ENCODE results near the gene LMX1A. TPM values are rescaled to one million over a fixed set of nuclear protein-coding genes. Genes with fewer than 3 reads are reported as not detected.

Gene LMX1A
- polyA plus RNA-seq, 1 donor from 2014 or later = 0.47 TPM

- Histone ChIP-seq H2AFZ (ENCODE audit: low read depth, low read length) (no peak overlapping the region), H3K27ac (ENCODE audit: low read length) (no peak overlapping the region)
These were observed 193.8 kb downstream of the LMX1A start for GRCh38 chr1:165162671-165163241.

GRCh38 chr1:165161130-165161529 is 195.4 kb downstream of the LMX1A start:
- TF ChIP-seq RAD21 (conservative IDR thresholded peaks at IDR 0.05) (no peak), TAF1 (IDR thresholded peaks at IDR 0.05; ENCODE audit: low read depth) (no peak), EP300 (conservative IDR thresholded peaks at IDR 0.05; ENCODE audit: poor library complexity, severe bottlenecking) (no peak), CTCF (IDR thresholded peaks at IDR 0.05; ENCODE audit: poor library complexity, severe bottlenecking) (no peak), POLR2AphosphoS5 (IDR thresholded peaks at IDR 0.05) (no peak), EZH2 (IDR thresholded peaks at IDR 0.05; ENCODE audit: borderline replicate concordance, insufficient read depth, low read length, poor library complexity, severe bottlenecking) (no peak)
- Histone ChIP-seq H3K36me3 (ENCODE audit: insufficient read depth, low read length) (no peaks in the 10 kb centered on the region), H3K9me2 (ENCODE audit: insufficient read depth, low read length) (no peaks in the 10 kb centered on the region), H3K4me2 (ENCODE audit: low read length) (no peak overlapping the region), H3K9me3 (ENCODE audit: low read length) (no peaks in the 10 kb centered on the region), H3K27ac (ENCODE audit: low read length) (no peak overlapping the region), H2AFZ (ENCODE audit: low read depth, low read length) (no peak overlapping the region), H3K9ac (ENCODE audit: low read length) (no peak overlapping the region), H3K4me3 (ENCODE audit: low read length) (no peak overlapping the region), H4K20me1 (ENCODE audit: insufficient read depth) (no peaks in the 10 kb centered on the region), H3K27me3 (ENCODE audit: insufficient read depth, low read depth, low read length) (no peaks in the 10 kb centered on the region), H3K79me2 (replicated peaks; ENCODE audit: insufficient read depth, low read length) (no peaks in the 10 kb centered on the region), H3F3A (ENCODE audit: insufficient read depth, low read length, poor library complexity, severe bottlenecking) (no peaks in the 10 kb centered on the region)

More at GRCh38 chr1:165162671-165163241, 193.8 kb downstream of the LMX1A start:
- no peak for TF ChIP-seq REST (IDR thresholded peaks at IDR 0.05; ENCODE audit: borderline replicate concordance)
- Histone ChIP-seq H3K9ac (ENCODE audit: low read length) (no peak overlapping the region), H3K27me3 (ENCODE audit: insufficient read depth, low read depth, low read length) (no peaks in the 10 kb centered on the region), H3K4me2 (ENCODE audit: low read length) (no peak overlapping the region), H3K9me2 (ENCODE audit: insufficient read depth, low read length) (no peaks in the 10 kb centered on the region), H4K20me1 (ENCODE audit: insufficient read depth) (no peaks in the 10 kb centered on the region), H3K9me3 (ENCODE audit: low read length) (no peaks in the 10 kb centered on the region), H3K4me3 (ENCODE audit: low read length) (no peak overlapping the region), H3F3A (ENCODE audit: insufficient read depth, low read length, poor library complexity, severe bottlenecking) (no peaks in the 10 kb centered on the region), H3K79me2 (replicated peaks; ENCODE audit: insufficient read depth, low read length) (no peaks in the 10 kb centered on the region), H3K36me3 (ENCODE audit: insufficient read depth, low read length) (no peaks in the 10 kb centered on the region)

GRCh38 chr1:165153182-165153581 is 203.3 kb downstream of the LMX1A start:
- TF ChIP-seq TAF1 (IDR thresholded peaks at IDR 0.05; ENCODE audit: low read depth) (no peak), SMC3 (conservative IDR thresholded peaks at IDR 0.05; ENCODE audit: poor library complexity) (no peak), REST (IDR thresholded peaks at IDR 0.05; ENCODE audit: borderline replicate concordance) (no peak), MXI1 (conservative IDR thresholded peaks at IDR 0.05; ENCODE audit: poor library complexity, severe bottlenecking) (no peak), EP300 (conservative IDR thresholded peaks at IDR 0.05; ENCODE audit: poor library complexity, severe bottlenecking) (no peak), POLR2AphosphoS5 (IDR thresholded peaks at IDR 0.05) (no peak), CTCF (IDR thresholded peaks at IDR 0.05; ENCODE audit: poor library complexity, severe bottlenecking) (no peak), RAD21 (conservative IDR thresholded peaks at IDR 0.05) (no peak), EZH2 (IDR thresholded peaks at IDR 0.05; ENCODE audit: borderline replicate concordance, insufficient read depth, low read length, poor library complexity, severe bottlenecking) (no peak)
- Histone ChIP-seq H4K20me1 (ENCODE audit: insufficient read depth) (no peaks in the 10 kb centered on the region), H3K9me3 (ENCODE audit: low read length) (no peaks in the 10 kb centered on the region), H3K27ac (ENCODE audit: low read length) (no peak overlapping the region), H3K79me2 (replicated peaks; ENCODE audit: insufficient read depth, low read length) (no peaks in the 10 kb centered on the region), H3K9me2 (ENCODE audit: insufficient read depth, low read length) (no peaks in the 10 kb centered on the region), H2AFZ (ENCODE audit: low read depth, low read length) (no peak overlapping the region), H3K36me3 (ENCODE audit: insufficient read depth, low read length) (no peaks in the 10 kb centered on the region), H3K27me3 (ENCODE audit: insufficient read depth, low read depth, low read length) (no peaks in the 10 kb centered on the region), H3K9ac (ENCODE audit: low read length) (no peak overlapping the region), H3K4me3 (ENCODE audit: low read length) (no peak overlapping the region), H3K4me2 (ENCODE audit: low read length) (no peak overlapping the region), H3F3A (ENCODE audit: insufficient read depth, low read length, poor library complexity, severe bottlenecking) (no peaks in the 10 kb centered on the region)

Measured in neural cell (in vitro differentiated cells).